Body of pancreas (tissue), 4 donors: Measurements from ENCODE around the gene SLC35F3. TPM values are rescaled to one million over a fixed set of nuclear protein-coding genes. Genes with fewer than 3 reads are reported as not detected.

Source experiments
- ATAC-seq: fragments of 150-250 bp; one replicate; pipeline ENCODE4 v1.9.1; 2016
- DNase-seq, 4 donors: peaks; one replicate each; pipeline ENCODE4 v3.0.0-alpha.2; 2019
- H3K27ac ChIP-seq, 4 donors: fragments of 200-600 bp; sonication (generic); 1 replicate in 3 of 4; 2 replicates in 1 of 4; pipeline versions ENCODE4 v1.5.1 to v1.6.1; 2016 to 2019; ENCODE audit warnings: mild to moderate bottlenecking in 1 of 4, mixed read lengths in 1 of 4, moderate library complexity in 1 of 4
- H3K27me3 ChIP-seq, 2 donors: fragments of 200-600 bp; sonication (generic); one replicate each; pipeline ENCODE4 v1.6.0; 2016; ENCODE audit warnings: mild to moderate bottlenecking in 1 of 2
- H3K36me3 ChIP-seq, 2 donors: fragments of 200-600 bp; sonication (generic); replicated peaks in 1 of 2; 2 replicates each; pipeline ENCODE4 v1.5.1; 2016; ENCODE audit warnings: low read depth in 2 of 2; ENCODE audit not compliant: insufficient read depth in 1 of 2
- H3K4me1 ChIP-seq: fragments of 200-600 bp; sonication (generic); one replicate; pipeline ENCODE4 v1.6.0; 2016
- H3K4me3 ChIP-seq, 2 donors: fragments of 200-600 bp; sonication (generic); 1 replicate in 1 of 2; 2 replicates in 1 of 2; pipeline ENCODE4 v1.5.1; 2016 to 2019
- H3K9me3 ChIP-seq, 3 donors: fragments of 200-600 bp; sonication (generic); 1 replicate in 2 of 3; 2 replicates in 1 of 3; pipeline ENCODE4 v1.5.1; 2016
- POLR2A ChIP-seq, 3 donors: fragments of 450-650 bp; IDR thresholded peaks; one replicate each; pipeline ENCODE4 v1.6.1; 2016; ENCODE audit warnings: antibody characterized with exemption in 3 of 3, mild to moderate bottlenecking in 2 of 3
- WGBS, 2 donors: methylation state at CpG; one replicate each; pipeline ENCODE4 v1.1.5; 2017; 5-methylcytosine and 5-hydroxymethylcytosine counted together
- intact Hi-C: fragments of 100-400 bp; cut with DNase I; formaldehyde crosslinking; loops from one replicate; pipeline ENCODE4 v1.15.1; 2023
- total RNA-seq, 2 donors: library from RNA; depleted of rRNA; stranded (reverse); fragments of >200 nt; gene quantifications; one replicate each; pipeline ENCODE4 v1.1.0, GENCODE V29; 2016
- TF ChIP-seq, protein P1 (sequence below), 7 experiments: fragments of 450-650 bp in 4 of 7; fragments of 200-600 bp in 3 of 7; sonication (generic) in 3 of 7; IDR thresholded peaks; one replicate each; pipeline ENCODE4 v1.5.1; 2016 to 2019; ENCODE audit warnings: antibody characterized with exemption in 7 of 7

Gene SLC35F3
- total RNA-seq, 2 donors from 2014 or later, result 0.99 to 11.7 TPM

DNA sequence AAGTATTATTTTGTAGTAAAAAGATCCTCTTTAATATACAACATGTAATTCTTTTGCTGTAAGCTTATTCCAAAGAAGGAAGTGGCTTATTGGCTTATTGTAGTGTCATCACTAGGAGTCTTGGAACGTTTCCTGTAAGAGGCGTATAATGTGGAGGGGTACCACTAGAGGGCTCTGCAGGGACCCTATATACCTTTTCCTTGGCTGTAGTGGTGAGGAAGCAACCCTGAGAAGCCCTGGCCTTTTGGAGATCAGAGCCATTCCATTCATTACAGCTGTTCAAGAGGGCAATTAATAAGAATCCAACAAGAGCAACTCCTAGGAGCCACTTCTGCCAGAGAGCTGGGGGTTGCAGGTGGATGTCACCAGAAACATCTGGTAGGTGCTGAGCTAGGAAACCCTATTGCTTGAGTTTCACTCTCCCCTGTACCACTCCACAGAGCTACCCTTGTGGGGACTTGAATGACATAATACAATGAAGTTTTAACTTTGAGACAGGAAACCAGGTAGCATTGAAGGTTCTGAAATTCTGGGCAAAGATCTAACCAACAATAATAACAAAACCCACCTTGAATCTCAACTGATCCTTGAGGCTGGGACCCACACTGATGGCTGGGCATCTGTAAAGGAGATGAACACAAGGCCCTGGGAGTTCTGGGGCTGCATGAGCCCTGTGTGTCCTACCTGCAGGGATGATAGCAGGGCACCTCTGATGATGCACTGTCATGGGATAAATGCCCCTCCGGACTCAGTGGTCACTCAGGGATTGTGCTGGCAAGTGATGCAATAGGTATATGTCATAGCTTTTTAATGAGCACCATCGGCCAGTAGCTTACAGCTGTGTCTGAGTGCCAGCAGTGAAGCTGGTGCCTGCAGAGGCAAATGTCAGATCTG lies 308.5 kb downstream of the SLC35F3 start:
- Histone ChIP-seq H3K4me3 (no peak overlapping the region), H3K27me3 (no peaks in the 10 kb centered on the region), H3K9me3 (no peaks in the 10 kb centered on the region), H3K27ac (no peak overlapping the region), H3K36me3 (no peaks in the 10 kb centered on the region), H3K4me1 (peaks cover 31% of the 10 kb centered on the region)
- ATAC-seq, result peak; percentile 52
- 36 to 37% methylated on average over 4 of the region's 4 CpGs for WGBS, 2 donors
- no peak for TF ChIP-seq POLR2A (IDR thresholded peaks at IDR 0.05)
- TF ChIP-seq, protein P1, sequence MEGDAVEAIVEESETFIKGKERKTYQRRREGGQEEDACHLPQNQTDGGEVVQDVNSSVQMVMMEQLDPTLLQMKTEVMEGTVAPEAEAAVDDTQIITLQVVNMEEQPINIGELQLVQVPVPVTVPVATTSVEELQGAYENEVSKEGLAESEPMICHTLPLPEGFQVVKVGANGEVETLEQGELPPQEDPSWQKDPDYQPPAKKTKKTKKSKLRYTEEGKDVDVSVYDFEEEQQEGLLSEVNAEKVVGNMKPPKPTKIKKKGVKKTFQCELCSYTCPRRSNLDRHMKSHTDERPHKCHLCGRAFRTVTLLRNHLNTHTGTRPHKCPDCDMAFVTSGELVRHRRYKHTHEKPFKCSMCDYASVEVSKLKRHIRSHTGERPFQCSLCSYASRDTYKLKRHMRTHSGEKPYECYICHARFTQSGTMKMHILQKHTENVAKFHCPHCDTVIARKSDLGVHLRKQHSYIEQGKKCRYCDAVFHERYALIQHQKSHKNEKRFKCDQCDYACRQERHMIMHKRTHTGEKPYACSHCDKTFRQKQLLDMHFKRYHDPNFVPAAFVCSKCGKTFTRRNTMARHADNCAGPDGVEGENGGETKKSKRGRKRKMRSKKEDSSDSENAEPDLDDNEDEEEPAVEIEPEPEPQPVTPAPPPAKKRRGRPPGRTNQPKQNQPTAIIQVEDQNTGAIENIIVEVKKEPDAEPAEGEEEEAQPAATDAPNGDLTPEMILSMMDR (IDR thresholded peaks at IDR 0.05), result peak in 6 of 7 experiments; percentile 44 to 81 (median 57)
- intact Hi-C loops, result no loop called here
- DNase-seq, result peak; percentile 52 to 71 (median 68)

DNA sequence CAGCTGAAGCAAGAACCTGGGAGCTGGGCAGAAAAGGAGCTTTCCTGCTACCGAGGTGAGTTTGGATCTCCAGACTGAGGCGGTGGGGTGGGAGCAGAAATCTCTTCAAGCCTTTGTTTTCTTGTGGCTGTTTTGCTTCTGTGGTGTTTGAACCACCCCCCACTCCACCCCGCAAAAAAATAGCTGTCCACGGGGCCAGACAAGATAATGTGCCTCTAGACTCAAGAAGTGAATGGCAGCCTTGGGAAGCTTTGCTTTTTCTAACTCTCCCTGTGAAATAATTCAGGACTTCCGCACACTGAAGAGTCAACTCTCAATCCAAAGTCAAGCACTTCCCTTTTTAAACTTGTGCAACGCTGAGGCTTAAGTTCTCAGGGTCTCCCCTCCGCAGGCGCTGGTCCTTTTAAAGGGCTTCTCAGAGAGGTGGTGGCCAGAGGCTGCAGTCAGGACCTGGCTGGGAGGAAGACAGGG lies 309.2 kb downstream of the SLC35F3 start:
- WGBS, 2 donors, result 19 to 22% methylated on average over 8 of the region's 8 CpGs
- Histone ChIP-seq H3K9me3 (no peaks in the 10 kb centered on the region), H3K4me1 (peaks cover 31% of the 10 kb centered on the region), H3K4me3 (peak overlapping the region in 1 of 2 donors; percentile 27), H3K27ac (peak overlapping the region in 2 of 4 donors; percentile 72 to 94), H3K36me3 (no peaks in the 10 kb centered on the region), H3K27me3 (no peaks in the 10 kb centered on the region)
- no peak for ATAC-seq
- TF ChIP-seq, protein P1 (IDR thresholded peaks at IDR 0.05), result no peak
- TF ChIP-seq POLR2A (IDR thresholded peaks at IDR 0.05), result no peak
- intact Hi-C loops, result no loop called here
- no peak for DNase-seq

DNA sequence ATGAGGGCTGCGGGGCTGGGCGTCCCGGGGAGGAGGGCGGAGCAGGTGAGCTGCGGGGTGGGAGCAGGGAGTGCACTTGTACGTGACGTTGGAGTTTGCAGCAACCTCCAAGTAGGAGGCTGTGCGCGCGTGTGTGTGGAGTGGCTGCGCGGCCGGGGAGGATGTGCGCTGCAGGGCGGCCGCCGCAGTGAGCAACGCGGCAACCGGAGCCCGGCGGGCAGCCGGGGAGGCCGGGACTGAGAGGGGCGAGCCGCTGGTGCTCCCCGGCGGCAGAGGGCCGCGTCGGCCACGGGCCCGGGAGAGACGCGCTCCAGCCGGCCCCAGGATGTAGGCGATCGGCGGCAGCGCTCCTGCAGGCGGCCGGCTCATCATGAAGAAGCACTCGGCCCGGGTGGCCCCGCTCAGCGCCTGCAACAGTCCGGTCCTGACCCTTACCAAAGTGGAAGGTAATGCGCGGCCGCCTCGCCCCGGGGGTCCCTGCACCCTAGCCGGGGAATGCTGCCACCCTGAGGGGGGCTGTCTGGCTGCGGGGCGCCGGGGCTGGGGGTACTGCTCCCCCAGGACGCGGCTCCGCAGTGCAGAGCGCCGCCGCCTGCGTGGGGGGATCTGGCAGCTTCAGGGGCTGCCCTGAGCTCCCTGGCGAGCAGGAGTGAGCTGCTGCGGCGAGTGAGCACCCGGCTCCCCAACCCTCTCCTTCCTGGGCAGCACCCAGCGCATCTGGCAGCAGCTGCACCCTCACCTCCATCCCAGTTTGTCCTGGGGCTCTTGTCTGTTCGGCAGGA lies 309.8 kb downstream of the SLC35F3 start:
- Histone ChIP-seq H3K27ac (peak overlapping the region; percentile 62 to 94 (median 71)), H3K4me1 (peaks cover 31% of the 10 kb centered on the region), H3K4me3 (peak overlapping the region; percentile 20 to 27), H3K36me3 (no peaks in the 10 kb centered on the region), H3K9me3 (no peaks in the 10 kb centered on the region), H3K27me3 (no peaks in the 10 kb centered on the region)
- ATAC-seq (peak; percentile 41), DNase-seq (peak; percentile 39 to 75 (median 63))
- intact Hi-C loops, result no loop called here
- 0 to 1% methylated on average over 10 to 58 of the region's 69 CpGs for WGBS, 2 donors
- peak; percentile 9 to 75 (median 33) for TF ChIP-seq POLR2A (IDR thresholded peaks at IDR 0.05)
- TF ChIP-seq, protein P1 (IDR thresholded peaks at IDR 0.05), result no peak

DNA sequence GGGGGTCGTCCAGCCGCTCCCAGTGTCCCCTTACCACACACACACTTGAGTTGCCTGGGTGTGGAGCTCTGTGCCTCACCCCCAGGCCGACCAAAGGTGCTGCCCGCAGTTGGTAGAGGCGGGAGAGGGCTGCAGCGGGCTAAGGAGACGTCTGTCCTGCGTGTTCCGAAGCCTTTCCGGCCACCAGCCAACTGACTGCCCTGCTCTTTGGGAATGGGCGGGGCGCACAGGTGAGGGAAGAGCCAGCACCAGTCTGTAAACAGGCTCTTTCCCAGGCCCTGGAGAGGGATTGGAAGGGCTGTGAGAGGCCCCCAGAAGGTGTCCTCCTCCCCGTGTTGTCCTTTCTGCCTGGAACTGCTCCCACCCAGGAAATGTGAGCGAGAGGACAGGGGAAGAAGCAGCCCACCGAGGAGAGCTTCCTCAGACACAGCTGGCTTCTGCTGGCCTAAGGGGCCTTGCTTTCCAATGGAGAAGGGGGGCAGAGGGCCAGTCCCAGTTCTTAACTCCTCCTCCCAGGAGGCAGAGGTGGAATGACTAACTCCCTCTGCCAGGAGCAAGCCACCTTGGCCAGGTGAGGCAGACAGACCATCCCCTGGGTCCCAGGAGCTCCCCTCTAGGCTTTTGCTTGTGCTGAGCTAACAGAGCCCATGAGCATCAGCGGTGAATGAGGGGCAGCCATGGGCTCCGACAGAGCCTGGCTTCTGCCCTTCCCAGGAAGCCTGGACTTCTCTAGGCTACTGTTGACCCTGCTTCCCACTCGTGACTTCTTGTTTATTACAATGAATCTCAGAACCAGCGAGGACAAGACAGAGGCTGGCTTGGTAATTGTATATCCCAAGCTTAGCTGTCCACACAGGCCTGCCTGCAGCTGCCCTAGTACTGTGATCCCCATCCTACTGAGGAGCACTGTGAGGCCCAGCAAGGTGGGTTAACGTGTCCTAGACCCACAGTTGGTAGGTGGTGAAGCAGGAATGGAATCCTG lies 310.7 kb downstream of the SLC35F3 start:
- TF ChIP-seq, protein P1 (IDR thresholded peaks at IDR 0.05), result no peak
- TF ChIP-seq POLR2A (IDR thresholded peaks at IDR 0.05), result peak; percentile 58 to 72 (median 59)
- 13 to 33% methylated on average over 10 to 20 of the region's 20 CpGs for WGBS, 2 donors
- intact Hi-C loops, result loop anchor here (5.0 kb wide), 1 partner anchor 97 kb away; no protein-coding TSS in a partner anchor
- Histone ChIP-seq H3K27ac (peak overlapping the region; percentile 62 to 94 (median 71)), H3K36me3 (no peaks in the 10 kb centered on the region), H3K4me3 (peak overlapping the region; percentile 20 to 27), H3K4me1 (peaks cover 31% of the 10 kb centered on the region), H3K27me3 (no peaks in the 10 kb centered on the region), H3K9me3 (no peaks in the 10 kb centered on the region)
- peak; percentile 81 to 95 (median 88) for DNase-seq
- ATAC-seq, result peak; percentile 84
